Natural killer cell (primary cell): ENCODE results near the gene ELOVL1. TPM values are rescaled to one million over a fixed set of nuclear protein-coding genes. Genes with fewer than 3 reads are reported as not detected.
A peak's percentile ranks its signal among the peaks of the same experiment; 100 is the strongest.

Experiments used
- ATAC-seq, 3 donors: fragments of 150-1000 bp in 2 of 3; fragments of 200-7000 bp in 1 of 3; cut with Tn5 transposase; 1 replicate in 1 of 3; 2 replicates in 2 of 3; pipeline ENCODE4 v1.10.0; 2021; ENCODE audit warnings: mild to moderate bottlenecking in 2 of 3, moderate library complexity in 2 of 3
- DNase-seq, 2 donors: peaks; one replicate each; pipeline versions ENCODE4 v3.0.0 to v3.0.0-alpha.2; 2013 to 2021; ENCODE audit warnings: mixed read lengths in 1 of 2
- H3K27ac ChIP-seq: one replicate; pipeline ENCODE4 v1.5.1; 2013; ENCODE audit warnings: mild to moderate bottlenecking, low read length
- H3K27me3 ChIP-seq: one replicate; pipeline ENCODE4 v1.6.1; 2013; ENCODE audit warnings: low read length; ENCODE audit not compliant: control insufficient read depth, insufficient read depth
- H3K36me3 ChIP-seq: one replicate; pipeline ENCODE4 v1.6.1; 2013; ENCODE audit warnings: low read length; ENCODE audit not compliant: control insufficient read depth, insufficient read depth
- H3K4me1 ChIP-seq: one replicate; pipeline ENCODE4 v1.6.1; 2013; ENCODE audit warnings: low read length; ENCODE audit not compliant: control insufficient read depth, insufficient read depth
- H3K4me3 ChIP-seq: one replicate; pipeline ENCODE4 v1.5.1; 2013; ENCODE audit warnings: low read length
- H3K9me3 ChIP-seq: one replicate; pipeline ENCODE4 v1.6.1; 2013; ENCODE audit warnings: low read length; ENCODE audit not compliant: control insufficient read depth, insufficient read depth
- H3K27ac Mint-ChIP-seq, 2 donors: one replicate each; pipeline ENCODE4 v1.8.0; 2022; ENCODE audit warnings: mild to moderate bottlenecking in 2 of 2, mixed read lengths in 2 of 2, moderate library complexity in 1 of 2
- H3K27me3 Mint-ChIP-seq, 2 donors: one replicate each; pipeline ENCODE4 v1.8.0; 2022; ENCODE audit warnings: low read depth in 2 of 2, mixed read lengths in 2 of 2
- H3K36me3 Mint-ChIP-seq: one replicate; pipeline ENCODE4 v1.8.0; 2022; ENCODE audit warnings: mixed read lengths
- H3K4me1 Mint-ChIP-seq, 2 donors: one replicate each; pipeline ENCODE4 v1.8.0; 2022; ENCODE audit warnings: mixed read lengths in 2 of 2
- H3K4me3 Mint-ChIP-seq: one replicate; pipeline ENCODE4 v1.8.0; 2022; ENCODE audit warnings: mild to moderate bottlenecking, moderate library complexity, mixed read lengths
- H3K9me3 Mint-ChIP-seq, 2 donors: one replicate each; pipeline ENCODE4 v1.8.0; 2022; ENCODE audit warnings: mixed read lengths in 2 of 2
- CTCF ChIP-seq: fragments of 200-600 bp; IDR thresholded peaks from one replicate; pipeline ENCODE4 v1.8.0; 2022; ENCODE audit warnings: antibody characterized with exemption
- WGBS: methylation state at CpG from one replicate; pipeline ENCODE4 v1.1.7; 2013; ENCODE audit warnings: missing lambda C conversion rate; ENCODE audit not compliant: insufficient coverage; 5-methylcytosine and 5-hydroxymethylcytosine counted together
- intact Hi-C: fragments of 100-400 bp; cut with micrococcal nuclease; formaldehyde crosslinking; loops from one replicate; pipeline ENCODE4 v1.14.2; 2022
- total RNA-seq, 4 donors: library from RNA; stranded (reverse); fragments of 120-200 nt in 1 of 4; gene quantifications; one replicate each; pipeline versions ENCODE4 v1.2.3 to v1.2.4, GENCODE V29; 2013 to 2022

Gene ELOVL1
- total RNA-seq, 3 donors from 2014 or later (not counting 1 experiment from before 2014, with no cell fraction given), result 53.2 to 73.0 (median 67.5) TPM

GRCh38 chr1:43365678-43366077, 2.1 kb downstream of the ELOVL1 start:
- Histone ChIP-seq H3K36me3 (peaks cover 41% of the 10 kb centered on the region), H3K4me1 (peaks cover 32% of the 10 kb centered on the region)
- H3K4me1 Mint-ChIP-seq, result peaks cover 32 to 55% of the 10 kb centered on the region in 2 donors

GRCh38 chr1:43363935-43364525, 3.8 kb downstream of the ELOVL1 start:
- Mint-ChIP-seq H3K4me1 (peaks cover 28 to 60% of the 10 kb centered on the region in 2 donors), H3K27ac (peak overlapping the region; percentile 41 to 90), H3K9me3 (no peaks in the 10 kb centered on the region), H3K4me3 (no peak overlapping the region), H3K27me3 (no peaks in the 10 kb centered on the region), H3K36me3 (no peaks in the 10 kb centered on the region)
- H3K4me1 ChIP-seq, result peaks cover 40% of the 10 kb centered on the region
- H3K36me3 ChIP-seq, result peaks cover 41% of the 10 kb centered on the region
- intact Hi-C loops, result no loop called here
- H3K27me3 ChIP-seq, result no peaks in the 10 kb centered on the region
- WGBS, result 92% methylated on average over 5 of the region's 5 CpGs
- no peak for TF ChIP-seq CTCF
- H3K4me3 ChIP-seq, result no peak overlapping the region
- no peak overlapping the region for H3K27ac ChIP-seq
- DNase-seq (no peak), ATAC-seq (no peak)
- no peaks in the 10 kb centered on the region for H3K9me3 ChIP-seq

More at GRCh38 chr1:43365678-43366077, 2.1 kb downstream of the ELOVL1 start:
- no peak for ATAC-seq
- Mint-ChIP-seq H3K27ac (peak overlapping the region; percentile 90 to 94), H3K9me3 (no peaks in the 10 kb centered on the region), H3K4me3 (peak overlapping the region; percentile 64), H3K36me3 (no peaks in the 10 kb centered on the region), H3K27me3 (no peaks in the 10 kb centered on the region)
- WGBS, result 92% methylated on average over 2 of the region's 2 CpGs
- Histone ChIP-seq H3K27me3 (no peaks in the 10 kb centered on the region), H3K4me3 (no peak overlapping the region), H3K27ac (no peak overlapping the region), H3K9me3 (no peaks in the 10 kb centered on the region)
- intact Hi-C loops, result no loop called here
- DNase-seq, result no peak
- no peak for TF ChIP-seq CTCF

- no peak for DNase-seq
- no peaks in the 10 kb centered on the region for H3K9me3 ChIP-seq
- H3K4me3 ChIP-seq, result no peak overlapping the region
- peaks cover 29 to 61% of the 10 kb centered on the region in 2 donors for H3K4me1 Mint-ChIP-seq
- H3K27me3 ChIP-seq, result no peaks in the 10 kb centered on the region
- no peak overlapping the region for H3K27ac ChIP-seq
- H3K27ac Mint-ChIP-seq, result peak overlapping the region; percentile 41 to 57
- H3K4me1 ChIP-seq, result peaks cover 36% of the 10 kb centered on the region
- no peak for TF ChIP-seq CTCF
- no peak for ATAC-seq
- H3K27me3 Mint-ChIP-seq, result no peaks in the 10 kb centered on the region
- WGBS, result 74% methylated on average over 9 of the region's 9 CpGs
- H3K9me3 Mint-ChIP-seq, result no peaks in the 10 kb centered on the region
- no peak overlapping the region for H3K4me3 Mint-ChIP-seq
- H3K36me3 ChIP-seq, result peaks cover 41% of the 10 kb centered on the region
- intact Hi-C loops, result no loop called here
- H3K36me3 Mint-ChIP-seq, result no peaks in the 10 kb centered on the region
Measured at GRCh38 chr1:43363283-43363934, 4.4 kb downstream of the ELOVL1 start.
